ENCODE measurements around the gene CCDC86. TPM values are rescaled to one million over a fixed set of nuclear protein-coding genes. Genes with fewer than 3 reads are reported as not detected.
A peak's percentile ranks its signal among the peaks of the same experiment; 100 is the strongest.

CCDC86 gene
- total and polyA plus RNA-seq, 7 donors: 4.8 to 24.0 (median 10.0) TPM

GRCh38 chr11:60873533-60873932, 31.6 kb downstream of the CCDC86 start:
- 87 to 89% methylated on average over 12 of the region's 12 CpGs for WGBS, 2 donors
- H3K4me3 ChIP-seq: no peak overlapping the region
- H3K27me3 ChIP-seq: no peaks in the 10 kb centered on the region
- no peak for TF ChIP-seq POLR2AphosphoS5 (IDR thresholded peaks at IDR 0.05)
- TF ChIP-seq EP300 (IDR thresholded peaks at IDR 0.05): no peak
- TF ChIP-seq CTCF (IDR thresholded peaks at IDR 0.05): no peak
- no peak for TF ChIP-seq POLR2A (IDR thresholded peaks at IDR 0.05)
- DNase-seq: peak; percentile 54
- H3K27ac ChIP-seq: no peak overlapping the region
- peaks cover 0 to 7% (median 0%) of the 10 kb centered on the region in 4 donors for H3K36me3 ChIP-seq
- H3K4me1 ChIP-seq: no peaks in the 10 kb centered on the region
- intact Hi-C loops (cut with DNase I): no loop called here
- no peaks in the 10 kb centered on the region for H3K9me3 ChIP-seq

- Histone ChIP-seq H3K27ac (no peak overlapping the region), H3K36me3 (peaks cover 0 to 8% (median 4%) of the 10 kb centered on the region in 4 donors), H3K4me1 (no peaks in the 10 kb centered on the region), H3K4me3 (no peak overlapping the region), H3K9me3 (no peaks in the 10 kb centered on the region), H3K27me3 (no peaks in the 10 kb centered on the region)
- TF ChIP-seq EP300 (IDR thresholded peaks at IDR 0.05): no peak
- no peak for TF ChIP-seq CTCF (IDR thresholded peaks at IDR 0.05)
- TF ChIP-seq POLR2AphosphoS5 (IDR thresholded peaks at IDR 0.05): no peak
- no peak for TF ChIP-seq POLR2A (IDR thresholded peaks at IDR 0.05)
- intact Hi-C loops (cut with DNase I): no loop called here
- WGBS, 2 donors: 92 to 95% methylated on average over 13 of the region's 13 CpGs
- DNase-seq: peak; percentile 60
Observed at GRCh38 chr11:60874421-60875365, 32.8 kb downstream of the CCDC86 start.

- intact Hi-C loops (cut with DNase I): no loop called here
- Histone ChIP-seq H3K9me3 (no peaks in the 10 kb centered on the region), H3K4me3 (no peak overlapping the region), H3K27ac (no peak overlapping the region), H3K4me1 (no peaks in the 10 kb centered on the region), H3K27me3 (no peaks in the 10 kb centered on the region), H3K36me3 (peaks cover 0 to 17% (median 6%) of the 10 kb centered on the region in 4 donors)
- WGBS, 2 donors: 57 to 81% methylated on average over 7 of the region's 7 CpGs
- TF ChIP-seq EP300 (IDR thresholded peaks at IDR 0.05) (no peak), CTCF (IDR thresholded peaks at IDR 0.05) (no peak), POLR2A (IDR thresholded peaks at IDR 0.05) (no peak), POLR2AphosphoS5 (IDR thresholded peaks at IDR 0.05) (no peak)
- peak; percentile 38 for DNase-seq
Observed at GRCh38 chr11:60875366-60876167, 33.7 kb downstream of the CCDC86 start.

GRCh38 chr11:60876168-60876485, 34.2 kb downstream of the CCDC86 start:
- no peaks in the 10 kb centered on the region for H3K9me3 ChIP-seq
- TF ChIP-seq POLR2AphosphoS5 (IDR thresholded peaks at IDR 0.05) (no peak), CTCF (IDR thresholded peaks at IDR 0.05) (no peak), EP300 (IDR thresholded peaks at IDR 0.05) (no peak), POLR2A (IDR thresholded peaks at IDR 0.05) (no peak)
- H3K4me3 ChIP-seq: no peak overlapping the region
- intact Hi-C loops (cut with DNase I): no loop called here
- H3K27me3 ChIP-seq: no peaks in the 10 kb centered on the region
- no peaks in the 10 kb centered on the region for H3K4me1 ChIP-seq
- H3K27ac ChIP-seq: no peak overlapping the region
- WGBS, 2 donors: 97 to 99% methylated on average over 2 of the region's 2 CpGs
- H3K36me3 ChIP-seq: peaks cover 0 to 18% (median 9%) of the 10 kb centered on the region in 4 donors
- DNase-seq: peak; percentile 46
